Hindlimb muscle (tissue), 1 donor: Measurements from ENCODE around the gene LRAT. TPM values are rescaled to one million over a fixed set of nuclear protein-coding genes. Genes with fewer than 3 reads are reported as not detected.
A peak's percentile ranks its signal among the peaks of the same experiment; 100 is the strongest.

ENCODE experiments used
- DNase-seq: peaks from one replicate; pipeline ENCODE4 v3.0.0-alpha.2; 2013
- polyA plus RNA-seq: library from polyadenylated mRNA; unstranded; fragments of 120-200 nt; gene quantifications from one replicate; pipeline ENCODE4 v1.2.1, GENCODE V29; 2013; ENCODE audit not compliant: insufficient read length

The LRAT gene
- polyA plus RNA-seq, 1 donor = 0.53 TPM

- DNase-seq = no peak
These were observed 34.5 kb downstream of the LRAT start for GRCh38 chr4:154778264-154778663.

- DNase-seq = peak; percentile 26
These were observed 35.7 kb downstream of the LRAT start for GRCh38 chr4:154779362-154779947.

- DNase-seq = no peak
These were observed 37.6 kb downstream of the LRAT start, which contains the start of gene RBM46 for GRCh38 chr4:154781126-154781982. Gene RBM46, plus strand, starts transcription at chr4:154781272. Its CDS starts 15,481 bp downstream, at chr4:154796753.

GRCh38 chr4:154781983-154782293, 38.1 kb downstream of the LRAT start:
- DNase-seq = no peak

Other genes with a start within 250 kb of the LRAT start
- 55.3 TPM for gene PLRG1, start 193.6 kb upstream of the LRAT start, polyA plus RNA-seq
- not detected for gene FGB, start 181.0 kb upstream of the LRAT start, polyA plus RNA-seq
- gene FGA, start 153.3 kb upstream of the LRAT start, polyA plus RNA-seq = not detected
- gene FGG, start 131.3 kb upstream of the LRAT start, polyA plus RNA-seq = not detected
- 0.22 TPM for gene RBM46, start 37.3 kb downstream of the LRAT start, polyA plus RNA-seq